ENCODE data around the gene KCNIP1. TPM values are rescaled to one million over a fixed set of nuclear protein-coding genes. Genes with fewer than 3 reads are reported as not detected.

KCNIP1 gene
- not detected in 2 replicates for total RNA-seq

GRCh38 chr5:170503990-170504596 is at the start of gene KCNIP1:
KCNIP1 (plus strand) TSS chr5:170504020.
- no peaks in the 10 kb centered on the region for H3K4me1 Mint-ChIP-seq (ENCODE audit: low read depth)
- H3K27ac Mint-ChIP-seq: no peak within 1 kb of the TSS
- H3K9me3 Mint-ChIP-seq: no peaks in the 10 kb centered on the region
- no peaks in the 10 kb centered on the region for H3K36me3 Mint-ChIP-seq (ENCODE audit: low read depth)
- intact Hi-C loops (cut with micrococcal nuclease): no loop called here
- DNase-seq (ENCODE audit: low spot score): no peak
- peaks cover 40% of the 10 kb centered on the region for H3K27me3 Mint-ChIP-seq (ENCODE audit: low read depth)
- no peak within 1 kb of the TSS for H3K4me3 Mint-ChIP-seq (ENCODE audit: low read depth)

DNA sequence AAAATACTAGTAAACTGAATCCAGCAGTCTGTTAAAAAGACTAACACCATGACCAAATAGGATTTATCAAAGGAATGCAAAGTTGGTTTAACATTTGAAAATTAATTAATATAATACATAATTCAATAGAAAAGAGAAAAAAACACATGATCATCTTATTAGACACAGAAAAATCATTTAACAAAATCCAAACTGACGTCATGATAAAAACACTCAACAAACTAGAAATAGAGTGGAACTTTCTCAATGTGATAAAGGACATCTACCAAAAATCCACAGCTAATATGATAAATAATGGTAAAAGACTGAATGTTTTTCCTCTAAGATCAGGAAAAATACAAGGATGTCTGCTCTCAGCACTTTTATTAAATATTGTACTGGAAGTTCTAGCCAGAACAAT is 40.4 kb upstream of the KCNIP1 start:
- Mint-ChIP-seq H3K36me3 (ENCODE audit: low read depth) (no peaks in the 10 kb centered on the region), H3K27ac (no peak overlapping the region), H3K4me1 (ENCODE audit: low read depth) (peaks cover 3% of the 10 kb centered on the region), H3K4me3 (ENCODE audit: low read depth) (no peak overlapping the region), H3K9me3 (peaks cover 8% of the 10 kb centered on the region), H3K27me3 (ENCODE audit: low read depth) (peaks cover 32% of the 10 kb centered on the region)
- DNase-seq (ENCODE audit: low spot score): no peak
- intact Hi-C loops (cut with micrococcal nuclease): no loop called here

DNA sequence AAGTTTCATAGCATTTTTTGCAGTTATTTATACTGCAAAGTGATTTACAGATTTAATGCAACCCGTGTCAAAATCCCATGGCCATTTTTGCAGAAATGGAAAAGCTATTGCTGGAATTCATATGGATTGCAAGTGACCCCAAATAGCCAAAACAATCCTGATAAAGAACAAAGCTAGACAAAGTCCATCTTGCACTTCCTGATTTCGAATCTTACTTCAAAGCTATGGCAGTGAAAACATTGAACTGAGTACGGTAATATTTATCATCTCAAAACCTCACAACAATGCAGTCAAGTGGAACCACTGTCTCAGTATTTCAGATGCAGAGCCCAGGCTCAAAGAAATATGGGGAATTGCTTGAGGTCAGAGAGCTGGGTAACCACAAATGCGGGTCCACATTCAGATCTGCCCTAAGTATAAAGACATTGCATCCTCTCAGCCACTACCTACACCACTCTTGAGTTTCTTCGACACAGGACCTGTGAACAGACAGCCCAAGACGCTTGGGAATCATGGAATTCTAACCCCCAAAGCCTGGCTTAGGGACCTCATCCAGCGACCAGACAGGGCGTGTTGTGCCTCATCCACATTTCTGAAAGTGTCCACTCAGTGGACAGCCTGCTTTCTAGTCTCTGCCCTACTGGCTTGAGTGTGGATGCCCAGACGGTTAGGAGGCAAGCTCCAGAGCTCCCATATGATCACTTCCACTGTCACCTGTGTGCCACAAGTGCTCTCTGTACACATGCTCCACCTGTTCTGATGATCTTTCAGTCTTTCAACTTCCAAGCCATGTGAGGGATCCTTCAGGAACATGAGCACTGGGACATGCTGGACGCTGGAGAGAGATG is 39.3 kb upstream of the KCNIP1 start:
- Mint-ChIP-seq H3K4me3 (ENCODE audit: low read depth) (no peak overlapping the region), H3K4me1 (ENCODE audit: low read depth) (peaks cover 2% of the 10 kb centered on the region), H3K36me3 (ENCODE audit: low read depth) (no peaks in the 10 kb centered on the region), H3K9me3 (peaks cover 8% of the 10 kb centered on the region), H3K27ac (no peak overlapping the region), H3K27me3 (ENCODE audit: low read depth) (peaks cover 26% of the 10 kb centered on the region)
- no peak for DNase-seq (ENCODE audit: low spot score)
- intact Hi-C loops (cut with micrococcal nuclease): no loop called here

DNA sequence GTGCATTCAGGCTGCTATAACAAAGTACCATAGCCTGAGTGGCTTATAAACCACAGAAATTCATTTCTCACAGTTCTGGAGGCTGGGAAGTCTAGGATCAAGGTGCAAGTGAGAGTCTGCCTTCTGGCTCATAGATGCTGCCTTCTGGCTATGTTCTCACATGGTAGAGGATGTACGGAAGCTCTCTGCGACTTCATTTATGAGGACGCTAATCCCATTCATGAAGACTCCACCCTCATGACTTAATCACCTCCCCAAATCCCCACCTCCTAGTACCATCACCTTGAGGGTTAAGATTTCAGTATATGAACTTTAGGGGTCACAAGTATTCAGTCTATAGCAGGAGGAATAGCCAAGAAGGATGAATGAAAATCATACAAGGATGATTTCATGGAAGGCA is 37.3 kb upstream of the KCNIP1 start:
- DNase-seq (ENCODE audit: low spot score): no peak
- intact Hi-C loops (cut with micrococcal nuclease): no loop called here
- peaks cover 17% of the 10 kb centered on the region for H3K27me3 Mint-ChIP-seq (ENCODE audit: low read depth)
- no peaks in the 10 kb centered on the region for H3K9me3 Mint-ChIP-seq
- no peak overlapping the region for H3K27ac Mint-ChIP-seq
- H3K4me1 Mint-ChIP-seq (ENCODE audit: low read depth): no peaks in the 10 kb centered on the region
- H3K4me3 Mint-ChIP-seq (ENCODE audit: low read depth): no peak overlapping the region
- no peaks in the 10 kb centered on the region for H3K36me3 Mint-ChIP-seq (ENCODE audit: low read depth)

GRCh38 chr5:170466988-170467707 is 36.7 kb upstream of the KCNIP1 start:
- intact Hi-C loops (cut with micrococcal nuclease): loop anchor here (1.0 kb wide), 2 partner anchors 105 to 130 kb away; no protein-coding TSS in a partner anchor
- Mint-ChIP-seq H3K27me3 (ENCODE audit: low read depth) (peaks cover 12% of the 10 kb centered on the region), H3K4me1 (ENCODE audit: low read depth) (no peaks in the 10 kb centered on the region), H3K36me3 (ENCODE audit: low read depth) (no peaks in the 10 kb centered on the region), H3K4me3 (ENCODE audit: low read depth) (no peak overlapping the region), H3K9me3 (no peaks in the 10 kb centered on the region), H3K27ac (no peak overlapping the region)
- DNase-seq (ENCODE audit: low spot score): no peak

GRCh38 chr5:170468633-170469285 is 35.1 kb upstream of the KCNIP1 start:
- Mint-ChIP-seq H3K36me3 (ENCODE audit: low read depth) (no peaks in the 10 kb centered on the region), H3K4me3 (ENCODE audit: low read depth) (no peak overlapping the region), H3K27ac (no peak overlapping the region), H3K27me3 (ENCODE audit: low read depth) (peaks cover 7% of the 10 kb centered on the region), H3K4me1 (ENCODE audit: low read depth) (no peaks in the 10 kb centered on the region), H3K9me3 (no peaks in the 10 kb centered on the region)
- intact Hi-C loops (cut with micrococcal nuclease): no loop called here
- no peak for DNase-seq (ENCODE audit: low spot score)

DNA sequence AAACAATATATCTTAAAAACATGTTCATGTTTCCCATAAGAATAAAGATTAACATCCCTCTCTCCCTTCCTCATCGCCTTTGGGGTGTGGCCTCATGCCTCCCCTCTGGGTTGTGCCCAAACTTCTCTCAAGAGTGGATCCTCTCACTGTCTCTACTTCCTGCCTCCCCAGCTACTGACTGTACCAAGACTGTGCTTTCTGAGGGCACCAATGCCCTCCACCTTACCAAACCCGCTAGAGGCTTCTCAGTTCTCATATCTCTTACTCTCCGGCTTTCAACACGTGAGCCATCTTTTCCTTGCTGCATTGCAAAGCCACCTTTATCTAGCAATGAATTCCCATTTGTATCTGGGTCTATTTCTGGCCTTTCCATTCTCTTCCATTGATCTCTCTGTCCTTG is 34.4 kb upstream of the KCNIP1 start:
- H3K27me3 Mint-ChIP-seq (ENCODE audit: low read depth): peaks cover 7% of the 10 kb centered on the region
- no peaks in the 10 kb centered on the region for H3K36me3 Mint-ChIP-seq (ENCODE audit: low read depth)
- no peaks in the 10 kb centered on the region for H3K4me1 Mint-ChIP-seq (ENCODE audit: low read depth)
- intact Hi-C loops (cut with micrococcal nuclease): no loop called here
- no peak overlapping the region for H3K4me3 Mint-ChIP-seq (ENCODE audit: low read depth)
- no peak overlapping the region for H3K27ac Mint-ChIP-seq
- no peak for DNase-seq (ENCODE audit: low spot score)
- no peaks in the 10 kb centered on the region for H3K9me3 Mint-ChIP-seq

DNA sequence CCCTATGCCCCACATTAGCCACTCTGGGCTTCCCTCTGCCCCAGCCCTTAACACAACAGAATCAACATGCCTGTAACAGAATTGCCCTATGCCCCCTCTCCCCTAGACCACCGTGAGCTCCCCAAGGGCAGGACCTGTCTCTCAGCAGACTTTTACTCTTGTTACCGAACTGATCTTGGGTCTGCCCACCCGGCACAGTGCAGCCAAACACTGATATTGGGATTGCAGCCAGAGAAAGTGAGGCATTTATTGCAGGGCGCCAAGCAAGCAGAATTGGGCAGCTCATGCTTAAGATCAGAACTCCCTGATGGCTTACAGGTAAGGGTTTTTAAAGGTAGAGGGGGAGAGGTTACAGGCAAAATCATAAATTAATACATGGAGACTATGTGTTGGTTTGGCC is 33.5 kb upstream of the KCNIP1 start:
- DNase-seq (ENCODE audit: low spot score): no peak
- Mint-ChIP-seq H3K4me3 (ENCODE audit: low read depth) (no peak overlapping the region), H3K27ac (no peak overlapping the region), H3K27me3 (ENCODE audit: low read depth) (peaks cover 7% of the 10 kb centered on the region), H3K9me3 (no peaks in the 10 kb centered on the region), H3K36me3 (ENCODE audit: low read depth) (no peaks in the 10 kb centered on the region), H3K4me1 (ENCODE audit: low read depth) (no peaks in the 10 kb centered on the region)
- intact Hi-C loops (cut with micrococcal nuclease): no loop called here

DNA sequence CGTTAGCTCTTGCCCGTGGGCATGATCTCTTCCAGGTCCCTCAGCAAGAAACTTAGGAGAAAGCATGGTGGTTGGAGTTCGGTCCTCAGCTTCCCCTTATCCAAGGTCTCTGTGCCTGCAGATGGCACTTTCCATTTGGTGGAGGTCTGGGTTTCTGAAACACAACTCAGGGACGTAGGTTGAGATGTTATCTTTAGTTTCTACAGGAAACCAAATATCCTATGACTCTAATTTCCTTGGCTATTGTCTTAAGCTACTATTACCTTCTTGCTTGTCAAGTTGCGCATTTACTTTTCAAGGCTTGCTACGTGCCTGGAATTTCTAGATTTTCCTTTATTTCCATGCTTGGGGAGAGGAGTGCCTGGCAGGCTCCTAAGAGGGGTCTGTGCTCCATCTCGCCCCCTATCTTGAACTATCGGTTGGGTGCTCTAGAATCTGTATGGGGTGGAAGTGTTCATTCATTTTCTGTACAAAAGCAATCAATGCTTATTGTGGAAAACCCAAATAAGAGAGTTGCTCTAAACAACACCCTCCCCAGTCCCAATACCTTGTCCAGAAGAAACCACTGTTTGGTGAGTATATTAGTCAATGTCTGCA is 32.9 kb upstream of the KCNIP1 start:
- no peak overlapping the region for H3K27ac Mint-ChIP-seq
- H3K4me3 Mint-ChIP-seq (ENCODE audit: low read depth): no peak overlapping the region
- H3K36me3 Mint-ChIP-seq (ENCODE audit: low read depth): no peaks in the 10 kb centered on the region
- intact Hi-C loops (cut with micrococcal nuclease): no loop called here
- H3K9me3 Mint-ChIP-seq: no peaks in the 10 kb centered on the region
- H3K27me3 Mint-ChIP-seq (ENCODE audit: low read depth): peaks cover 7% of the 10 kb centered on the region
- H3K4me1 Mint-ChIP-seq (ENCODE audit: low read depth): no peaks in the 10 kb centered on the region
- no peak for DNase-seq (ENCODE audit: low spot score)

DNA sequence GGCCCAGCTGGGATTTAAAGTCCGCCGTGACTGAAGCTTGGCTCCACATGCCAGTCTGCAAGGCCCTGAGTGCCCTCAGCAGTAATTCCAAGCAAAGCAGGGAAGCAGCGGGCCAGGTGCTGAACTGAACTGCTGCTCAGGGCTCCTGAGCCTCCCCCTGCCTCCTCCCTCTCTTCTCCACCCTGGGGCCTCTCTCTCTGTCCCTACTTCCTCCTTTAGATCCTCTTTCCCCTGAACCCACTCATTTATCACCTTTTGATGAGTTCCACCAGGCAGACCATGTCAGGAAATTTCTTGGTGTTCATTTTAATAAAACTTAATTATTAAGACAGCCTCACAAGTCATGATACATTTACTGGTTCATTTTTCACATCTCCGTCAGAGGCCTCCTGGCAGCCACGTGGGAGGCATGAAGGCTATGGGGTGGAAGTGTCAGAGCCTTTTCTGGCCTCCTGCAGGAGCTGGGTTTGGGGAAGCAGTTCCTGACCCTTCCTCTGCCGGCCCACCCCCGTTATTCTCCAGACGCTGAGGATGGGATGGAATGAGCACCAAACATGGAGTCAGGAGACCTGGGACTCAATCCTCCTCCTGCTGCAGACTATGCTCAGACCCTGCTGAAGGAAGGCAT is 32.2 kb upstream of the KCNIP1 start:
- Mint-ChIP-seq H3K36me3 (ENCODE audit: low read depth) (no peaks in the 10 kb centered on the region), H3K4me1 (ENCODE audit: low read depth) (no peaks in the 10 kb centered on the region), H3K27me3 (ENCODE audit: low read depth) (peaks cover 7% of the 10 kb centered on the region), H3K27ac (no peak overlapping the region), H3K9me3 (no peaks in the 10 kb centered on the region), H3K4me3 (ENCODE audit: low read depth) (no peak overlapping the region)
- no peak for DNase-seq (ENCODE audit: low spot score)
- intact Hi-C loops (cut with micrococcal nuclease): no loop called here

DNA sequence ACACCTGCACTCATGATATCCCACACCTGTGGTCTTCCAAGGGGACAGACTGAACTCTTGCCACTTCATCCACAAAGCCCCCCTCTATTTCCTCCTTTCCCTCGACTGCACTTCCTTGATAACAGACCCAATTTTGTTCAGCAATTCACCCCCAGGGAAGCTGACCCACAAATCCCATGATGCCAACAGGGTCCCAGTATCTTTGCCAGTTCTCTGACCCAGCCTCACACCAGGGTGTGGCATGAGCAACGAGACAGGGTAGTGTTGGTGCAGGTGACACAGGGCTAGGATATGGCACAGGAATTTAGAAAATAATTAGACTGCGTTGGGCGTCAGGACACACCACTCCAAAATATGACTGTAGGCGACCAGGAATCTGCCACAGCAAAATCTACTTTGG is 30.2 kb upstream of the KCNIP1 start:
- Mint-ChIP-seq H3K27me3 (ENCODE audit: low read depth) (peaks cover 8% of the 10 kb centered on the region), H3K9me3 (no peaks in the 10 kb centered on the region), H3K4me1 (ENCODE audit: low read depth) (no peaks in the 10 kb centered on the region), H3K4me3 (ENCODE audit: low read depth) (no peak overlapping the region), H3K36me3 (ENCODE audit: low read depth) (no peaks in the 10 kb centered on the region), H3K27ac (no peak overlapping the region)
- DNase-seq (ENCODE audit: low spot score): no peak
- intact Hi-C loops (cut with micrococcal nuclease): no loop called here
